ENCODE results near the gene CBARP. TPM values are rescaled to one million over a fixed set of nuclear protein-coding genes. Genes with fewer than 3 reads are reported as not detected.

Gene CBARP
- polyA plus RNA-seq, 1 donor: 1.4 TPM

- DNase-seq: no peak
Measured at GRCh38 chr19:1227304-1228054, 10.3 kb downstream of the CBARP start.

DNA sequence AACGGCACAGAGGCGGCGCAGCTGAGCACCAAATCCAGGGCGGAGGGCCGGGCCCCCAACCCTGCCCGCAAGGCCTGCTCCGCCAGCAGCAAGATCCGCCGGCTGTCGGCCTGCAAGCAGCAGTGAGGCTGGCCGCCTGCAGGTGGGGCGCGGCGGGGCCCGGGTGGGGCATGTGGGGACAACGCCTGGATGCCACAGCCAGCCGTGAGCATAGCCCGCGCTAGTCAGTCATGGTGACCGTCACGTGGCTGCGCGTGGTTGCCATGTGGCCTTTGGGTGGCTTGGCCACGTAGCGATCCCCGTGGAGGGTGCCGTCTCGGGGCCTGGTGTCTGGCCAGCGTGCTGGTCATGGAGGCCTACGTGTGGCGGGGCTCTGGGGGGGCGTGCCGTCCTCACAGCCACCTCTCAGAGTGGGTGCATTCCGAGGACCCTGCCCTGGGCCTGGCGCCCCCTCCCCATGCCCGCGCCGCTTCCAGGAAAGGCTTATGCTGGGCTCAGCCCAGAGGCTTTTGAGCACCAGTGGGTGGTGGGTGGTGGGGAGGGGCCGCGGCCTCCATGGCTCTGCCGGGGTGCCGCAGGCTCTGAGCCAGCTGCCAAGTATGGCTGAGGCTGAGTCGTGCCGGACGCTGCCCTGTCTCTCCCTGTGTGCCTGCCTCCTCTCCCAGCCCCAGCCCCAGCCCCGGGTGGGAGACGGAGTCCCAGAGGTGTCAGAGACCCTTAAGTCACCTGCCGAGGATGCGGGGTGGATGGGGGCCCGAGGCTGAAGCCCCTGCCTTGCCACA is 11.1 kb downstream of the CBARP start:
- DNase-seq: no peak

- DNase-seq: no peak
Measured at GRCh38 chr19:1226227-1226518, 11.6 kb downstream of the CBARP start.

- no peak for DNase-seq
Measured at GRCh38 chr19:1225440-1226226, 12.2 kb downstream of the CBARP start.

GRCh38 chr19:1224847-1225246 is 13.0 kb downstream of the CBARP start:
- no peak for DNase-seq

DNA sequence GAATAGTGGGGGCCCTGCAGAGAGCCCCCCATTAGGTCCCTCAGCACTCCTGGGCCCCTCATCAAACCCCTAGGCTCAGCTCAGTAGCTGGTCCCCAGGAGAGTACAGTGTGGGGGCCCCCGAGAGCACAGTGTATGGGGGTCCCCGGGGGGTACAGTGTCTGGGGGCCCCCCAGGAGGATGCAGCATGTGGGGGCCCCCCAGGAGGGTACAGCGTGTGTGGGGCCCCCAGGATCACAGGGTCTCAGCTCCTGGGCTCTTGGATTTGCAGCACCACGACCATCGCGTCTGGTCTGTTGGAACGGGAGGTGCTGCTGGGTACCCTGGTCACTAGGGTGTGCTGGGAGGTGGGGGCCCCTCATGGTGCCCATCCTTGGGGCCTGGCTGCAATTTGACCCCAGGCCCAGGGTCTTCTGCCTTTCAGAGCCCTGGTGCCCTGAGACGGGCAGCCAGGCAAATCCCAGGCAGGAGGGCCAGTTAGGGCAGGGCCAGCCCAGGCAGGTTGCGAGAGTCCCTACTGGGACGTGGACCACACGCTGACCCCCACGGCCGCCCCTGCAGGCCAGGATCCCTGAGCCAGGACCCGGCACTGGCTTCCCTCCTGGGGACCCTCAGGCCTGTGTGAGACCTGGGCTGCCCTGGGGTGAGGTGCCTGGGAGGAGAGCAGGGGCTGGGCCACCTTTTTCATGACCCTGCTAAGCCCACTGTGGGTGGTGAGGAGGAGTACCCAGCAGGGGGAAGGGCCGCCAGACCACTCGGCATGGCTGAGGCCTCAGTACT is 13.6 kb downstream of the CBARP start:
- no peak for DNase-seq

- no peak for DNase-seq
Measured at GRCh38 chr19:1223018-1223855, 14.6 kb downstream of the CBARP start.

GRCh38 chr19:1222394-1222793 is 15.4 kb downstream of the CBARP start:
- no peak for DNase-seq

GRCh38 chr19:1221904-1222255 is 15.9 kb downstream of the CBARP start:
- no peak for DNase-seq

- no peak for DNase-seq
Measured at GRCh38 chr19:1220976-1221903, 16.6 kb downstream of the CBARP start.

- no peak for DNase-seq
Measured at GRCh38 chr19:1220477-1220930, 17.3 kb downstream of the CBARP start.

- no peak for DNase-seq
Measured at GRCh38 chr19:1219786-1220476, 17.9 kb downstream of the CBARP start.

DNA sequence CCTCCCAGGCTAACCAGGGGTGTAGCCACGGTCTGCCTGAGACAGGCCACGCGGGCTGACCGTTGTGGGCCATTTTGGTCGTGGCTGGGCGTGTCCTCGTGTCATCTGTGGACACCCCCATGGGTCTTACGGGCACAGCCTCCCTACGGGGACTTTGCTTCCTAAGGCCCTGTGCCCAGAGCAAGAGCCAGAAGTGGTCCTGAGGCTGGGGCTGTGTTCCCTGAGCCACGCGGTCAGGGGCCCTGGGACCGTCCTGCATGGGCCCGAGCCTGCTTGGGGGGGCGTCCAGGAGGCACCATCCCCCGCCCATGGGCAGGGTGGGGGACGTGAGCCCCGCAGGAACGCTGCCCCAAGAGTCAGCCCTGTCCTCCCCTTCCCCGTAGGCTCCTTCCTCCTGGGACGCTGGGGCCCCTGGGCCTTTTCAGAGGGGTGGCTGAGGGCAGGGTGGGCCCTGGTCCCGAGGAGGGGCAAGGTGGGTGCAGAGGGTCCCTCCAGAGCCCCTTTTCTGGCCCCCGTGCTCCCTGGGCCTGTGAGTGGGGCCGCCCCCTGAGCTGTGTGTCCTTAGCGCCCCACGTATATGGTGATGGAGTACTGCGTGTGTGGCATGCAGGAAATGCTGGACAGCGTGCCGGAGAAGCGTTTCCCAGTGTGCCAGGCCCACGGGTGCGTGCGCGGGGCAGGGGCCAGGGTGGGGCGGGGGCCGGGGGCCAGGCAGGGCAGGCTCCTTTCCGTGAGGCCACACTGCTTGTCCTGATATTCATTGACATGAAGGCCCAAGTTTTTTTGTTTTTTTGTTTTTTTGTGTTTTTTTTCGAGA is 18.8 kb downstream of the CBARP start:
- no peak for DNase-seq

DNA sequence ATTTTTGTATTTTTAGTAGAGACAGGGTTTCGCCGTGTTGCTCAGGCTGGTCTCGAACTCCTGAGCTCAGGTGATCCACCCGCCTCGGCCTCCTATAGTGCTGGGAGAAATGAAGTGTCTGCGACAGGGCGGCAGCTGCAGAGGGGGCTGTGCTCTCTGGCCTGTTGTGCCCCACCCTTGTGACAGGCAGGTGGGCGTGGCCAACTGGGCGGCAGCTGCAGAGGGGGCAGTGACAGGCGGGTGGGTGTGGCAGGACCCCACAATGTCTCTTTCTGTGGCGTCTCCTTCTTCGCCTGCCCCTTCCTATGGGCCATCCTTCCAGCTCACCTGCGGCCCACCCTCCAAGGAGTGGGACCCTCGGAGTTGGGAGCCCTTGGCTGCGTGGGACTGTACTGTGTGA is 20.4 kb downstream of the CBARP start:
- no peak for DNase-seq

- no peak for DNase-seq
Measured at GRCh38 chr19:1216756-1217155, 21.0 kb downstream of the CBARP start.

- no peak for DNase-seq
Measured at GRCh38 chr19:1214862-1215731, 22.7 kb downstream of the CBARP start.

GRCh38 chr19:1214299-1214861 is 23.4 kb downstream of the CBARP start:
- DNase-seq: no peak
